Activated CD8-positive, alpha-beta memory T cell treated with anti-CD3 and anti-CD28 coated beads, Interleukin-2, amount 50 U/mL, for 48 hours (primary cell): ENCODE measurements around the gene SLC13A5.
"Not testable (repeated sequence)": the region's sequence is repeated elsewhere in the genome, so short reads cannot be mapped to it uniquely, and the experiment has no call there.

ENCODE experiments used
- DNase-seq: peaks from one replicate; pipeline ENCODE4 v3.0.0-alpha.2; 2020

Gene SLC13A5

DNA sequence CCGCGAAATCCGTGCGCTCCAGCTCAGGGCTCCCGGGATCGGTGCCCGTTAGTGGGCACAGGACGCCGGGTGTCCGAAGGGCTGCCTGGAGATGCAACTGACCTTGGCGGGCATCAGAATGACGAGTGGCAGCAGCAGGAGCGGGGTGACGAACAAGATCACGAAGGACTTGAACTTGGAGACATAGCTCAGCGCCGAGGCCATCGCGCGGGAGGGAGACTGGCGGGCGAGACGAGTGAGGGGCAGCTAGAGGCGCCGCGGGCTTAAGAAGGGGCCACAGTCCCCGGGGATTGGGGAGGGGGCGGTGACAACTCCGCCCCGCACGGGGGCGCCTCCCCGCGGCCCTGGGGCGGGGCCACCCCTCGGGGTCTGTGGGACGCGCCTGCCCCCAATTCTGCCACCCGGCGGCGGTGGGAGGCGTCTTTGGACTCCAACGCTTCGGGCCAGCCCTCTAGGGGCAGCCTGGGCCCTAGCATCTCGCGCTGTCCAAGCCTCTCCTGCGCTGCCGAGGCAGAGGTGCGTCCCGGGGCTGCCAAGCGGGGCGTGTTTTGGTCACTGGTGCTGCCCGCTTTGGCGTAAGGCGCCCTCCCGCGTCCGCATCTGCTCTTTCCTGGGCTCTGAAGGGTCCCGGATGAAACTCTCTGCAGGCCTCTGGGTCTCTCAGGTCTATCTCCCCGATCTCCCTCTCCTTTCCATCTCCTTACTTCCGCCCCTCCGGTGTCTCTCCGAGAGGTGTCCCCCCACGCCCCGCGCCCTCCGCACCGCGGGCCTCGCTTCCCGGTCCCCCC, at the start of gene SLC13A5:
Gene SLC13A5, minus strand, starts transcription at position 240 of the 788 bp plus-strand sequence. Its CDS starts 36 bp downstream, at position 204.
- DNase-seq, result no peak

- DNase-seq, result no peak
These were observed 48.6 kb upstream of the SLC13A5 start for GRCh38 chr17:6761779-6762178.

GRCh38 chr17:6757747-6758146, 44.6 kb upstream of the SLC13A5 start:
- no peak for DNase-seq

- DNase-seq, result no peak
These were observed 43.4 kb upstream of the SLC13A5 start for GRCh38 chr17:6756425-6757031.

DNA sequence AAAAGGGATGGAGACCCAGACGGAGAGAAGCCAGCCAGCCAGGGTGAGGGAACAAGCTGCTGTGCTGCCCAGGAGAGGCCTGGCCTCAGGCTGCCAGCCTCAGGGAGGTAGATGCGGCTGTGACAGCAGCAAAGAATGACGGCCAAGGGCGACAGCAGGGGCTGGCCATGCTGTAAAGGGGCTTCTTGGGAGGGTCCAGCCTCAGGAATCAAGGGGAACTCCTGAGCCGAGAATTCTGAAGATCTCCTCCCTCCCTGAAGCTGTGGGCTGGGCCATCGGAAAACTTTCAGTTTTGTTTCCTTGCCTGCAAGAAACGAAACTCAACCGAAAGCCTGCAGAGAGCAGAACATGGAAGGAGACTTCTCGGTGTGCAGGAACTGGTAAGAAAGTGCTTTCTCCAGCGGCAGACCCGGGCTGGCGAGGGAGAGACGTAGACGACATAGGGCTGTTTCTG, 42.6 kb upstream of the SLC13A5 start, which contains the start of gene XAF1:
Gene XAF1, plus strand, starts transcription at position 316 of the 454 bp plus-strand sequence. Its CDS starts 33 bp downstream, at position 349.
- DNase-seq, result peak; percentile 72

DNA sequence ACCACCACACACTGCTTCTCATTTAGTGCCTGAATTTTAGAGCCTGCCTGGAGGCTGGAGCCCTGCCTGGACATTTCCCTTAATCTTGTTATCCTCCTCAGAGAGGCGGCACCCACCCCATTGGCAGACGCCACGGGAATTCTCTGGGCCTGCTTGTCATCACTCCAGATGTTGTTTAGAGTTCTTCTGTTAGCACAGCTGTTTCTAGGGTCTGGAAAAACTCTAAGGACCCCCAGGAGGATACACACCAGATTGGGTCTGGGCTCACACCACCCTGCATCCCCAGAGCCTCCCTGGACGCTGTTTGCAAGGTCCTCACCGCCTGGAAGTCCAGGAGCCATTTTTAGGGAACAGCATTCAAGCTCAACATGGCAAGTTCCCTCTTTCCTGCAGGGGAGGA, 42.1 kb upstream of the SLC13A5 start:
- DNase-seq, result no peak

GRCh38 chr17:6753546-6753945, 40.4 kb upstream of the SLC13A5 start:
- DNase-seq, result no peak

DNA sequence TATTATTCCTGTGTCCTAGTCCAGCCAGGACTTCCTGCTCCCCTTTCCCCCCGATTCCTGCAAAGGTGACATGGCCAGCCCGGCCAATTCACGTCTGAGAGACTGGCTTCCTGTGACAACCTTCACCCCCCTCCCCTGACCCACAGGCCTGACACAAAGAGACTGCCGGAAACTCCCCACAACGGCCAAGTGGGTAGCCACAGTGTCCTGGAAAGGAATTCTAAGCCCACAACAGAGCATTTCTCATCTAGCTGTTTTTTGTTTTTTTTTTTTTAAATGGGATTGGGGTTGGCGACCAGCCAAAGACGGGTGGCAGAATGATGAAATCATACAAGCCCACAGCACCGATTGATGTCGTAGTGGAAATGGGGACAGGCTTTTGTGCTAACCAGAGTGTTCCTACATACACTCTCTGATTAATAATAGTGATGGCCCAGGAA, 39.9 kb upstream of the SLC13A5 start:
- peak; percentile 67 for DNase-seq

DNA sequence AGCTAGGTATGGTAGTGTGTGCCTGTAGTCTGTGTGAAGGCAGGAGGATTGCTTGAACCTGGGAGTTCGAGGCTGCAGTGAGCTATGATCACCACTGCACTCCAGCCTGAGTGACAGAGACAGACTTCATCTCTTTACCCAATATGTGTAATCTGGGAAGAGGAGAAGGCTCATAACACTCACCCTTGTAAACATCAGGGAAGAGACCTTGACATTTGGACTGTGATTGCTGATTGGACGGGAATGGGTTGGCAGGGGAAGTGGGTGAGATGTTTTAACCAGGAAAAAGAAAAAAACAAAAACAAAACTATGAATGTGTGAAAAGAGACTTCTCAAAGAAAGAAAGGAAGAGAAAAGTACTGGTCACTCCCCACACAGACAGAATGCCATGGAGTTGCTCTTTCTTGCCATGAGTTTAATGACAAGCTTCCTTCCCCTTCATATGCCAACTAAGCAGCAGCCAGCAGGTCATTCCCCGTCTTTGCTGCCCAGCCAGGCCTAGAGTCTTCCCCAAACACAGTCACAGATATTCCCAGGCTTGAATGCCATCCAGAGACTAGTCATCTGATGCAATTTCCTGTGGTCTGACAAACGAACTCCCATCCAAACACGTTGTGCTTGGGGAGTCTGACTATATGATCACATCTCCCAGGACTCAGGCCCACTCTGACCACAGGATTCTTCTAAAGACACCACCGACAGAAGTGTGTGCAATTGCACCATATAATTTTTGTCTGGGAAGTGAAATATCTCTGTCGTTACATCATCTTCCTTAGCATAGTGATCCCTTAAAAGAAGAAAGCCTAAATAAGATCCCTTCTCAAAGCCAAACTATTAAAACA, 39.1 kb upstream of the SLC13A5 start:
- no peak for DNase-seq

DNA sequence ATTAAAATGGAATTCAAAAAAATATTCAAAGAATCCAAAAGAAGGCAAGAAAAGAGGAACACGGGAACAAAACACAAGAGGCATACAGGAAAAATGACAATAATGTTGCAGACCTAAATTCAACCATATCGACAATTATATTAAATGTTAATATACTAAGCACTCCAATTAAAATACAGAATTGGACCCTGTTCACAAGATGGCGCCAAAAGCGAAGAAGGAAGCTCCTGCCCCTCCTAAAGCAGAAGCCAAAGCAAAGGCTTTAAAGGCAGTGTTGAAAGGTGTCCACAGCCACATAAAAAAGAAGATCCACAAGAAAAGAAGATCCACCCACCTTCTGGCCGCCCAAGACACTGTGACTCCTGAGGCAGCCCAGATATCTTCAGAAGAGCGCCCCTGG, 36.4 kb upstream of the SLC13A5 start:
- DNase-seq, result no peak

DNA sequence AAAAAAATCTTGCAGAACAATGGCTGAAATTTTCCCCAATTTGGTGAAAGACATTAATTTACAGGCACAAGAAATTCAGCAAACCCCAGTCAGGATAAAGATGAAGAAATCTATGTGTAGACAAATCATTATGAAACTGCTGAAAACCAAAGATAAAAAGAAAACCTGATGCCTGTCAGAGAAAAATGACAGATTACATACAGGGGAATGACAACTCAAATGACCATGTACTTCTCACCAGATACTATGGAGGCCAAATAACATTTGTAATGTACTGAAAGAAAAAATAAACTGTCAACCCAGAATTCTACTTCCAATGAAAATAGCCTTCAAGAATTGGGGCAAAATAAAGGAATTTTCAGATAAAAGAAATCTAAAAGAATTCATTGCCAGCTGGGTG, 35.4 kb upstream of the SLC13A5 start:
- no peak for DNase-seq

DNA sequence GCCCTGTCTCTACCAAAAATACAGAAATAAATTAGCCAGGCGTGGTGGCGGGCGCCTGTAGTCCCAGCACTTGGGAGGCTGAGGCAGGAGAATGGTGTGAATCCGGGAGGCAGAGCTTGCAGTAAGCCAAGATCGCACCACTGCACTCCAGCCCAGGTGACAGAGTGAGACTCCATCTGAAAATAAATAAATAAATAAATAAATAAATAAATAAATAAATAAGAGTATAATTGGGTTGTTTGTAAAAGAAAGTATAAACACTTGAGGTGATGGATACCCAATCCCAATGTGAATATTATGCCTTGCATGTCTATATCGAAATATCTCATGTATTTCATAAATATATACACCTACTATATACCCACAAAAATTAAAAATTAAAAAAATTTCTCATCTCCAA, 33.5 kb upstream of the SLC13A5 start:
- not testable (repeated sequence) for DNase-seq

GRCh38 chr17:6729531-6729930, 16.4 kb upstream of the SLC13A5 start:
- no peak for DNase-seq

GRCh38 chr17:6724009-6724408, 10.8 kb upstream of the SLC13A5 start:
- no peak for DNase-seq

DNA sequence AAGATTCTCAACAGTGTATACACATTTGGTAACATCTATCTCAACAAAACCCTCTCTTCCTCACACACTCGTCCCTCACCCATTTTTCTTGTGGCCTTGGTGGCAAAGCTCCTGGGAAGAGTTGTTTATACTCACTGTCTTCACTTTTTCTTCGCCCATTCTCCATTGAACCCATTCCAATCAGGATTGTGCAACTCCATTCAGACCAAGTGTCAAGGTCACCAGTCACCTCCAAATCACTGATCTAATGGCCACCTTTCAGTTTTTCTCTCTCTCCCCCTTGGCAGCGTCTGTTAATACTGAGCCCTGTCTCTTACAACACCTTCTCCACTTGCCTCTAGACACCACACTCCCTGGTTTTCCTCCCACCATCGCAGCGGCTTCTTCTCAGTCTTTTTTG, 8.6 kb upstream of the SLC13A5 start:
- no peak for DNase-seq

- DNase-seq, result no peak
These were observed 3.6 kb upstream of the SLC13A5 start for GRCh38 chr17:6716736-6717135.

GRCh38 chr17:6714315-6714874, 1.2 kb upstream of the SLC13A5 start:
- no peak for DNase-seq

GRCh38 chr17:6713918-6714271, 726 bp upstream of the SLC13A5 start:
- no peak for DNase-seq

DNA sequence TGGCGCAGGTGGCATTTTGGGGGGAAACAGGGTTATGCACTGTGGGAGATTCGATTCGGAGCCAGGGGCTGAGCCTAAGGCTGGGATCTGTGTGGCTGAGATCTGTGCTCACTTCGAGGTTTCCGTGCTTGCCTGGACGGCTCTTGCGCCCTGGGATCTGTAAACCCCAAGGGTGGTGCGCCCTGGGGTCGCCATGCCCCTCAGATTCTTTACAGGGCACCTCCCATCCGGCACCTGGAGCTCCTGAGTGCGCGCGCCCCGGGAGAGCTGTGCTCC, 377 bp downstream of the SLC13A5 start:
- no peak for DNase-seq

GRCh38 chr17:6712058-6712853, 913 bp downstream of the SLC13A5 start:
- no peak for DNase-seq

DNA sequence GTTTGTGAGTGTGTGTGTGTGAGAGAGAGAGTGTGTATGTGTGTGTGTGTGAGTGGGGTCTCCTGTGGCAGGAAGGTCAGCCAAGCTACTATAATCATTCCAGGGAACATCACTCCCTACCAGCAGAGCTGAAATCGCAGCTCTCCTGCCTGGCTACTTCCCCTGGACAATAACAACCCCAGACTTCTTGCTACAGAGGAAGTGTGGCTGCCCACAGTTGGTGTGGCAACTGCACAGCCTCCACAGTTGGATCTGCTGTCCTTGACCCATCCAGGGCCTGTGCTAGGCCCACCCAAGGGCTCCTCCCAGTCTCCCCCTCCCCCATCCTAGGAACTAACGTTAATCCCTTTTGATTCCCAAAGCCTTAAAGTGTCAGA, 1.5 kb downstream of the SLC13A5 start:
- DNase-seq, result no peak

DNA sequence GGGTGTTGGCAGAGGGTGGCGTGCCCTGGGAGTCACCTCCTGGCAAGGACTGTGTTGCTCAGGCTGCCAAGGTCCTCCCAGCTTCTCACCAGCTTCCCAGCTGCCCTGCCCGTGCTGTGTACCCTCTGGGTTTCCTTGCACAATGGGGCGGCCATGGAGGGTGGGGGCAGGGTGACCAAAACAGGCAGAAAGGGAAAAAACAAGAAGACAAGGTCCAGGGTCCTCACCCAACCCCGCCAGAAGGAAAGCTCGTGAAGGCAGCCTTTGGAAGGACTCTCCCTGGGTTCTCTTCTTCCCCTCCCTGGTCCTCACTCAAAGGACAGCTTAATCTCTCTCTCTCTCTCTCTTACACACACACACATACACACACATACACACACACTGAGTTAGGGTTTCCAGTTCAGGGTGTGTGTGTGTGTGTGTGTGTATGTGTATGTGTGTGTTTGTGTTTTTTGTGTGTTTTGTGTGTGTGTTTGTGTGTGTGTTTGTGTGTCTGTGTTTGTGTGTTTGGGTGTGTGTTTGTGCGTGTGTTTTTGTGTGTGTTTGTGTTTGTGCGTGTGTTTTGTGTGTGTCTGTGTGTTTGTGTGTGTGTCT, 2.0 kb downstream of the SLC13A5 start:
- no peak for DNase-seq
